IPS DF 19.7 (cell line): ENCODE results near the gene C3orf70.
"Not testable (repeated sequence)": the region's sequence is repeated elsewhere in the genome, so short reads cannot be mapped to it uniquely, and the experiment has no call there.

ENCODE experiments used
- DNase-seq: peaks from one replicate; pipeline ENCODE4 v3.0.0-alpha.2; 2013; ENCODE audit warnings: low read depth, low spot score

The C3orf70 gene

DNA sequence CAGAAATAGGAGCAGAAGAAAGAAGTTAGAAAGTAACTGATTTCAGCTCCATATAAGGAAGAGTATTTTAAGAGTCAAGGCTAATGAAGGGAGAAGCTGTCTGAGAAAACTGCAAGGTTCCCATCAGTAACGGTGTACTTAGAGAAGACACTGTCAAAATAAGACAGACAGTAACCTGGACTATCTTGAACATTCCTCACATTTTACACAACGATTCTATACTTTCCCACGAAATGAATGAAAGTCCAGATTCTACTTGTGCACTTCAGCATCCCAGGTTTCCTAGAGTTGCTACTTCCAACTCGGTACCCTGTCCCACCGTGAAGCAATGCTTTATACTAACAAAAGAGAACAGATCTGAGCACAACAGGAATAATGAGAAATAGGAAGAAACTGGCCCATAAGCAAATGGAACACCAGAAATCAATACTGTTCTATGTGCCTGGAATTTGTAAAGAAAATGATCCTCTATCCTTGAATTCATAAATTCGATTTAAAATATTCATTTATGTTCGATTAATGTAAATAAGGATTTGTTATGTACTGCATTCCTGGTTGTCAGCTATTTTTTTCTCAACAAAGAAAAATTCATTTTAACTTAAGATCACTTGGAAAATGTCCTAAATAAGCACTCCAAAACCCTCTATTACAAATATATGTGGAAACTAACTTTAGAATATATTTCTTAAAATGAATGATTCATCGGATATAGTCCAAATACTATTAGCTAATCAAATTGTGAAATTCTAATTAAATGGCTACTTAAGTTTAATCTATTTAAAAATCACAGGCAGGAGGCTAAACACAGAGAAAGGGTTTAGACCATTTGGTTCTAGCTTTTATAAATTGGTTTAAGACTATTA lies 1.5 kb downstream of the C3orf70 start:
- no peak for DNase-seq

DNA sequence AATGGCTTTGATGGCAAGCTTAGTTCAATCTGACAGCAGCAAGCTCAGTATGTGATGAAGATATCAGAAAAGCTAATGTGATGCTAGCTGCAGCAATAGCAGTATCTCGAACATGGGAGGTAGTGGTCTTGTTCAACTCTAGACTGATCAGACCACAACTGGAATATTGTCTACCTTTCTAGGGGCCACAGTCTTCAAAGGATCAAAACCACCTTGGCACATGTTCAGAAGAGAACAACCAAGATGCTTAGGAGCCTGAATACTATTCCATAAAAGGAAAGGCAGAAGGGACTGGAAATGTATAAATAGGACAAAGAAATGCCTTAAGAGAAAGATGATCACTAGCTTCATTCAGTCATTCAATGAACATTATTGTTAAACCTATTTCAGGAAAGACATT lies 2.3 kb downstream of the C3orf70 start:
- DNase-seq, result no peak

DNA sequence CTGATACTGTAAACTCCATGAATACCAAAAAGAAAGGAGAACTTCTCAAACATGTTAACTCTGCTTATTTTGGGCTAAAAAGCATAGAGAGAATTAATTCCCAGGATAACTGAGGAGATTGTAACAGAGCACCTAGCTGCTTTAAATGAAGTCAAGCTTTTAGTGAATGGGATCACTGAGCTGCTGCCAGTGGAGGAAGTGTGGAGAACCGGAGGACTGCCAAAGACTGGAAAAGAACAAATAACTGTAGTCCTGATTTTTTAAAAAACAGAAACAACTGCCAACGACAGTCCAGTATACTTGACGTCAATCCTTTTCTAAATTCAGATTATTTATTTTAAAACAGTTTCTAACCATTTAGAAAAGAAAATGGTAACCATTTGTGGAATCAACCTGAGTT lies 3.3 kb downstream of the C3orf70 start:
- no peak for DNase-seq

DNA sequence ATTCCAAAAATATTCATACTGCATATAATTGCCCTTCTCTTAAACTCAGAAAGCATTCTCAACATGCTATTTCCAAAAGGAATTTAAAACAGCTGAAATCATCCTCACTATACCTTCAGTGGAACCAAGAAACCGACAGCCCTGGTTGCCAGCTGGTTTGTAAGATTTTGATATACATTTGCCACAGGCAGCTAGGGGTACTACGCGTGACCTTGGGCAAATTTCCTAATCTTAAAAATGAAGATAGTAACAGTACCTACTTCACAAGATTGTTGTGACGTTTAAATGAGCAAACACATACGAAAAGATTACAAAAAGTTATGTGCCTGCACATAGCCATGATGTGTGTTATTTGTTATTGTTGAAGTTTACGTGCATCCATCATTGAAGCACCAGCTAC lies 7.3 kb downstream of the C3orf70 start:
- no peak for DNase-seq

DNA sequence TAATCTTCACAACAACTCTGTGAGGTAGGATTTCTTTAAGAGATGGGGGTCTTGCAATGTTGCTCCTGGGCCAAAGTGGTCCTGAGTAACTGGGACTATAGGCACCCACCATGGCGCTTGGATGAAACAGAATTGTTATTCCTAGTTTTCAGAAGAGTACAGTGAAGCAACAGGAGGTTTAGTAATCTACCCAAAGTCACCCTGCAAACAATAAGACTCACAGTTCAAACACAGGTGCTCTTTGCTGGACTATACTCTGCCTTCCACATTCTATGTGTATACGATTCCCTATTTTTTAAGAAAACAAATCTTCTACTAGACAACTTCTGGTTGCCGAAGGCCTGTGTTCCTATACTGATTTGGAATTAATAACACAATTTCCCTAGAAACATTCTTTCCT lies 8.1 kb downstream of the C3orf70 start:
- DNase-seq, result no peak

DNA sequence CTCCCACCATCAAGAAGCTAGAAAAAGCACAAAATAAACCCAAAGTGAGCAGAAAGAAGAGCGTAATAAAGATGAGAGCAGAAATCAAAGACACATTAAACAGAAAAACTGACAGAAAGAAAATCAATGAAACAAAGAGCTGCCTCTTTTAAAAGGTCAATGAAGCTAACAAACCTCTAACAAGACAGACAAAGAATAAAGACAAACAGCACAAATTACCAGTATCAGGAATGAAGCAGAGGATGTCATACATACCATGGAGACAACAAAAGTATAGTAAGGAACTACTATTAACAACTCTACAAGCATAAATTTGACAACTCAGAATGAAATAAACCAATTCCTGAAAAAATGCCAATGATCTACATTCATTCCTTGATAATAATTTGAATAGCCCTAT lies 15.0 kb downstream of the C3orf70 start:
- DNase-seq, result no peak

DNA sequence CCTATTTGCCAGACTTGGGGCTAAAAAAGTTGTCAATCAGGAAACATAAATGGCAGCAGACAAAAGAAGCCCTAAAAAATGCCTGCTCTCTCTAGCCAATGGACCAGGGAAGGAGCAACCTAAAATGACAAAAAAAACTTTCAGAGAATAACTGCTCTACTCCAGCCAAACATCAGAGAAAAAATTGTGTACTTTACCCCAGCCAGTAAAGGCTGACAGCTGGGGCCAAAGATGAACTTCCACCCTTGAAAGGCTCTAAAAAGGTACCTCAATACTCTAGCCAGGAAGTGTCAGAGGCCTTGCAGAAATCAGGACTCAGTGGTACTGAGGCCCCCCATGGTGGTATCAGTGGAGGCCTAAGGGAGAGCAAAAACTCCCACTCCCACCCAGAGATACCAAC lies 18.4 kb downstream of the C3orf70 start:
- no peak for DNase-seq

DNA sequence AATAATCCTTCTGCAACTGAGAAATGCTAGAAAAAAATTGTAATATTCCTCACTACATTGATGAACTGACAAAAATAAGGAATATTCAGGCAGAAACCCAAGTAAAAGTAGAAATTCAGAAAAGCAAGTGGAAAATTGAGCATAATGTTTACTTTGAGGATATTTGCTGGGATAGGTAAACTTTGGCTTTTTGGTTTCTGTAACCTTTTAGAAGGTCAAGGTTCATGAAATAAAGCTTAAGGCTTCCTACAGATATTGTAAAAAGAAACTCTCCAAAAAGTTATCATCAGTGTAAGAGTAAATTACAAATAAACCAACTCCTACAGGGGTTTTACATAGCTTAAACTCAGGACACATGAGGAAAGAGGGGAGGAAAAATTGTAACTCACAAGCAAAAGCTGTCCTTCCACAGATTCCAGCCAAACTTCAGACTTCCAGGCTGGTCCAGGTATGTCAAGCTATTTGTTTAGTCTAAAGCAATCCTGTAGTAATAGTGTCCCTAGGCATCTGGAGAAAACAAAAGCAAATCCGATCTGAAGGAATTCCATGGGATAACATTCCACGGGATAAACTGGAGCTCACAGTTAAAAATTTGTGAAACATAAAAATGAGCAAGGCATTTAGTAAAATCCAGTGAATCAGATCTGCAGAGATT lies 21.1 kb downstream of the C3orf70 start:
- DNase-seq, result no peak

DNA sequence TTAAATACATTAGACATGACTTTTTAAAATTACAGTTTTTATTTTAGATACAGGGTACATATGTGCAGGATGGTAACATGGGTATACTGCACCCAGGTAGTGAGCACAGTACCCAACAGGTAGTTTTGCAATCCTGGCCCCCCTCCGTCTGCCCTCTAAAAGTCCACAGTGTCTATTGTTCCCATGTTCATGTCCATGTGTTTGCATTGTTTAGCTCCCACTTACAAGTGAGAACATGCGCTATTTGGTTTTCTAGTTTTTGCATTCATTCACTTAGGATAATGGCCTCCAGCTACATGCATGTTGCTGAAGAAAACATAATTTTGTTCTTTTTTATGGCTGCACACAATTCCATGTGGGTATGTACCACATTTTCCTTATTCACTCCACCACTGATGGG lies 23.8 kb downstream of the C3orf70 start:
- no peak for DNase-seq

DNA sequence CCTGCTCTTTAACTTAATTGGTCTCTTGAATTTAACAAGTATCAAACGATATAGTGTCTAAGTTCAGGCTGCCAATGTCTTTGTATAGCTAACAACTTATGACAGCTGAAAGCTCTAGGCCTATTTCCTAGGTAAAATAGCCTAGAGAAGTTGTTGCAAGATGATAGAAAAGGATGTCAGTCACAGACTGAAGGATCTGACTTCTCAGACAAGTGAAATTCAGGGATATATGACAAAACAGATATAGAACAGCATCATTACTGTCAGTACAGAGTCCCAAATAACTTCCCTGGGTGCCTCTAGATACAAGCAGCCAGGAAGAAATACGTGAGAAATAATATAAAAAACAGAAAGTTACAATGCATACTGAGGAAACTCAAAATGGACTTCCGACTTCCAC lies 26.7 kb downstream of the C3orf70 start:
- DNase-seq, result no peak

DNA sequence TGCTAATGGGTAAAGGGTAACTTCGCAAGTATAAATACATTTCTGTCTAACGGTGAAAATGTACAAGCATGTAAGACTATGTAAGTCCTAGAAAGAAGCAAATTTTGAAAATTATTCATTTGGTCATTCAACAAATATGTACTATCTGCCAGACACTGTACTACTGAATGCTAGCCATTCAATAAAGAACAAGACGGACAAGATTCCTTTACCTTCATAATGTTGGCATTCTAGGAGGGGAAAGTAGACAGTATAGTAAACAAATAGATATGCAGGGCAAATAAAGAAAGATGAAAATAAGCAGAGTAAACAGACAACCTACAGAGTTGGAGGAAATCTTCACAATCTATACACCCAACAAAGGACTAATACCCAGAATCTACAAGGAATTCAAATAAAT lies 32.7 kb downstream of the C3orf70 start:
- DNase-seq, result no peak

DNA sequence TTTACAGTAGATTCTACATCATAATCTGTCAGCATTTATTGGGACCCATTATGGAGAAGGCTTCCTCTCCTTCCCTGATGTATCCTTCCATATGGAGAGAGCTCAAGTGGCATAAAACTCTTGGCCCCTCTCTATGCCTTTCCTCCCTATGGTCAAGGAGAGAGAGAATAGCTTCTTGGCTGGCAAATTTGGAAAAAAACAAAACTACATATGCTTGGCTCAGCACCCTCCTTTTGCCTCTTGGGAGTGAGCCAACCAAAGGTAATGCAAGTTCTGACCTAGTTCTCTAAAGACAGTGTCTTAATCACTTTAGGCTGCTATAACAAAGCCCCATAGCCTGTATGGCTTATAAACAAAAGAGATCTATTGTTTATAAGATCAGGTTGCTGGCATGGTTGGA lies 37.5 kb downstream of the C3orf70 start:
- no peak for DNase-seq

DNA sequence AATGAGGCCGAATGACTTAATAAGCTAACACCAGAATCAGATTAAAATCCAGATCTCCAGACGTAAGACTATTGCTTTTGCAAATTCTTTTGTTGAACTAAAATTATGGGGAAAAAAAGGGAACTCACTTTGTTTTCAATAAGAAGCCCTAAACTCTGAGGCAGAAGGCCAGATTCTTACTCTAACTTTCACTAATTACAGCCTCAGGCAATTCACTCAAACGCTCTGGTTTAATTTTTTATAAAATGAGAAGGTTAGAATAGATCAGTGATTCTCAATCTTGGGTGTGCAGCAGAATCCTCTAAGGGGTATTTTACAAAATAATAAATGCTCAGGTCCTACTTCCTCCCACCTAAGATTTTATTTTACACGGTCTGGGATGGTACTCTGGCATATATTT lies 38.1 kb downstream of the C3orf70 start:
- DNase-seq, result no peak

DNA sequence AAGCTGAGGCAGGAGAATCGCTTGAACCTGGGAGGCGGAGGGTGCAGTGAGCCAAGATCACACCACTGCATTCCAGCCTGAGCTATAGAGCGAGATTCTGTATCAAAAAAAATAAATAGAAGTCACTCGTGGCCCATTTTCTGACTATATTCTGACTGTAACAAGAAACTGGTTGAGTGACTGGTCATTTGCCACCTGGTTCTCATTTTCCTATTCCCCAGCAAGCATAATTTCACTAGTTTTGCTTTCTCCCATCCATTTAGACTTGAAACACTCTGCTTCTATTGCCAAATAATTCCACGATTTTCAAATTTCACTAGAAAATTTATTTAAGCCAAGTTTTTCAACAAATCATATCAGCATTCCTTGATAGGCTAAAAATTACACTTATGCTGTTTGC lies 40.7 kb downstream of the C3orf70 start:
- no peak for DNase-seq

DNA sequence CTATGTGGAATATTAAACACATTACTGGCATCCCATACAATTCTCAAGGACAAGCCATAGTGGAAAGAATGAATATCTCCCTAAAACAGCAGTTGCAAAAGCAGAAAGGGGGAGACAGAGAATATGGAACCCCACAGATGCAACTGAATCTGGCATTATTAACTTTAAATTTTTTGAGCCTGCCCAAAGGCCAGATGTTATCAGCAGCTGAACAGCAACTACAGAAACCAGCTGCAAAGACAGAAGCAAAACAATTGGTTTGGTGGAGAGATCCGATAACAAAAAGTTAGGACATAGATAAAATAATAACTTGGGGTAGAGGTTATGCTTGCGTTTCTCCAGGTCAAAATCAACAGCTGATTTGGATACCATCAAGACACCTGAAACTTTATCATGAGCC lies 43.8 kb downstream of the C3orf70 start:
- not testable (repeated sequence) for DNase-seq

DNA sequence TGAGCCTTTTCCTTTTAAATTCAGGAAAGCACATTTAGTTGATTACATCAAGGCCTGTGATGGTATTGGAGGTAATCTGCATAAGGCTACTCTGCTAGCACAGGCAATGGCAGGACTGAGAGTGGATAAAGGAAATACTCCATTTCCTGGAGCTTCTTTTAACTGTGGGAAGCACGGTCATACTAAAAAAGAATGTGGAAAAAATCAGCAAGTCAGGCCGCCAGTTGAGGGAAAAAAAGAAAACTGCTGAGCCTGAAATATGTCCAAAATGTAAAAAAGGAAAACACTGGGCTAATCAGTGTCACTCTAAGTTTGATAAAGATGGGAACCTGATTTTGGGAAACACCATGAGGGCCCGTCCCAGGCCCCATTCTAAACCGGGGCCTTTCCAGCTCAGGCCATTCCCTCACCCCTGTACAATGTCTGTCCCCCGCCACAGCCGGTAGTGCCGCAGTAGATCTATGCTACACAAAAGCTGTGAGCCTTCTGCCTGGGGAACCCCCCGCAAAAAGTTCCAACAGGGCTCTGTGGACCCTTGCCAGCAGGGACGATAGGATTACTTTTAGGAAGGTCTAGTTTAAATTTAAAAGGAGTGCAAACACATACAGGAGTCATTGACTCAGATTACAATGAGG lies 46.5 kb downstream of the C3orf70 start:
- not testable (repeated sequence) for DNase-seq

DNA sequence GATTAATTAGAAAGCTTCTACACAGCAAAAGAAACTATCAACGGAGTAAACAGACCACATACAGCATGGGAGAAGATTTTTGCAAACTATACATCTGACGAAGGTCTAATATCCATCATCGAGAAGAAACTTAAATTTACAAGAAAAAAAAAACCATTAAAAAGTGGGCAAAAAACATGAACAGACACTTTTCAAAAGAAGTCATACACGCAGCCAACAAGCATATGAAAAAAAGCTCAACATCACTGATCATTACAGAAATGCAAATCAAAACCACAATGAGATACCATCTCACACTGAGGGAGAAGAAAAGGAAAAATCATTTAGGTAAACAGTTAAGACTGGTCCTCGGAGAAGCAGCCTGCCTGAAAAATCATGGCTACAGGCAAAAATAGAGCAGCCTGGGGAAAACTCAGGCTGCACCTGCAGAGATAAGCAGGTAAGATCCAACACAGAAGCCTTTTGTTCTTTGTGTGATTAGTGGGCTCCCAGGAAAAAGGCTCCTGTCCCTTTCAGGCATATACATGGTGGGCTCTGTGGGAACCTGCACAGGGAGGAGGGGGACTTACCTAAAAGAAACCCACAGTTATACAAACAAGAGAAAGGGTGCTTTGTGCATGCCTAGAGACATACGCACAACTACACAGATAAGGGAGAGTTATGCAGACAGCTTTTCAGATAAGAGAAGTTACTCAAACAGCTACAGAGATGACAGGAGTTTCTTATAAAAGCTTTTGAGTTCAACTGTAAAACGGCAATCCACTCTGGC lies 49.3 kb downstream of the C3orf70 start:
- no peak for DNase-seq

DNA sequence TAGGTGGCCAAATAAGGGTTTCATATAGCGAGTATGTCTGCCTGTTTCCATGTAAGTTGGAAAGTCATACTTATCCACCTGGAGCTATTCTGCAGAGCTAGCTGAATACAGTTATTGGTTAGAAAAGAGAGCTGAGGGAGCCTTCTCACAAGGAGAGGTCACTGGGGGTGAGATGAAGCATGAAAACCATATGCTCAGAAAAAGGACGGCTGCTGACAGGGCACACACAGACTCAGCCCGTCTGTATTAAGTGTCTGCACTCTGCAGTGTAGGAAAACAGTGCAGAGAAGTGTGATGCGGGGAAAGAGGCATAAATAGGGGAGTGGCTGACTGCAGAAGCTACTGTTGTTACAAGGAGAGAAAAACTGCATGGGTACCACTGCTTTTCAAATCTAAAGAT lies 58.2 kb downstream of the C3orf70 start:
- no peak for DNase-seq

DNA sequence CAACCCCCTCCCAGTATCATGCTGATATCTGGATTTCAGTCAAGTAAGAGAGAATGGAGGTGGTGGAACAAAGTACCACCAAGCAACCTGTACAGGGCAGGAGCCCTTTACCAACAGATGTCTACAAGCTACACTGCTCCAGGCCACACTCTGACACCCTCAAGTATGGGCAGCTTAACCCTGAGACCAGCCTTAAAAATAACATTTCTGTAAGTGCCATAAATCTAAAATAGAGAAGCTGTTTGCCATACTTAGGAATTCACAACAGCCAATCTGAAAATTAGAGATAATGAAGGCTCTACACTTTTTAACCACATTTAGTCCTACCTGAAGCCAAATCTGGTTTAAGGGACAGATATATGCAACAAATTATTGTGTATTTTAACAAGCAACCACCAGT lies 59.7 kb downstream of the C3orf70 start:
- DNase-seq, result no peak

DNA sequence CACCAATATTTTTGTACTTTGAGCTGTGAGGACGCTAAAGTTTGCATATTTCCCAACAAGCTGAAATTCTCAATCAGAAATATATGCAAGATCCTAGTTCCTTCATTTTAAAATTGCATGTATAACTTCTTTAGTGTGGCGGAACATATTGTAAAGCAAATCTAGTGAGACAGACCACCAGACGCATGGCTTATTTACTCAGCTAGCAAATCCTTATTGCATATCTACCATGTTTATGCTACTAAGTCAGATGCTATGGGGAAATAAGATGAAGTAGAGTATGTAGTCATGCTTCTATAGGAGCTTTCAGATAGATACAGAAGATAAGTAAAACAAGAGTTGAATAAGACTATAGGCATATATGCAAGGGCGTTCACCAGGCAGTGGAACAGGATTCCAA lies 62.0 kb downstream of the C3orf70 start:
- no peak for DNase-seq

DNA sequence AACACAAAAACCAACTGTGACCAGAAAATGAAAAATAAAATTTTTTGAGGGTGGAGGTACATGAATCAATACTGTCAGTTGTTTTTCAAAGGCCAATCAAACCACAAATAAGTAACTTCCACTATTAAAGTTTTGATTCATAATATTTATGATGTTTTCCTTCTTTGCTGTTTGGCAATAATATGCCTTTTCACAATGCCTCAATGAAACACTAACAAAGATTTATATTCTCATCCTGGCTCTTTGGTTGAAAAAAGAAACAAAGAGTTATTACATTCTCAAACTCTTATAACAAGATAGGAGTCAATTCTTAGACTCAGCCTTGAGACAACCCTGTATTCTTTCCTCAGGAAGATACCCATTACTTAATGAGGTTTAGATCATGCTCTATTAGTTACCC lies 63.1 kb downstream of the C3orf70 start:
- DNase-seq, result no peak

DNA sequence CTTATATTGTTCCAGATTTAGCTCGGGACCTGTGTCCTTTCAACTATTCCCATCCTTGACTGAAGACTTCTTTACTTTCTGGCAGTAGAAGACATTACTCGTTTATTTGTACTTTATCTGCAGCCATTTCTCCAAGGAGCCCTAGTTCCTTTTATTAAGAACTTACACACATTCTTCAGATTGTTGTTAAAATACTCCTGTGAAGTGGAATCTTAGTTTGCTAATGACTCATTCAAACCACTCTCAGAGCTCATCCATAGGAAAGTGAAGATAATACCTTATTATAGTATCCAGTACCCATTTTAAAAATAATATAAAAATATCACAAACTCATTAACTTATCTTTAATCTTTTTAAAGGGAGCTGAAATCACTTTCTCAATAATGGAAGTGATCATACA lies 63.5 kb downstream of the C3orf70 start:
- no peak for DNase-seq
